ENCODE data around the gene CDKAL1.

DNA sequence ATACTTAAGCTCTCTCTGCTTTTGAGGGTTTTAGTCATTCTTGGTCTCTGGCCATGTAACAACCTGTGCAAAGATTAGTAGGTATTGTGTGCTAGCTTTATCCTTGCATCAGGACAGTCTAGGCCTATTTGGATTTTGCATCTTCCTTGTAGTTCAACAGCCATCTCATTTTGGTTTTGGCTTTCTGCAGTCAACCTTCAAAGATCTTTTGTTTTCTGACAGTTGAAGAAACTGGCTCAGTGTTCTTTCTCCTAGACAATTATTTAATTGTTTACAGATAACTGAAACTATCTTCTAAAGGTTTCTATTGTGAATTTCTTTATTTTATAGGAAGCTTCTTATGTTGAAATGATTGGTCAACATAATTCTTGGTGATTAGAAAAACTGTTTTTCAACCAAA, 307.5 kb downstream of the CDKAL1 start:
- no peak for TF ChIP-seq POLR2A (IDR thresholded peaks at IDR 0.05; ENCODE audit: low read depth, low read length)
- TF ChIP-seq TCF7 (IDR thresholded peaks at IDR 0.05; ENCODE audit: borderline replicate concordance) = no peak
- TF ChIP-seq PAX8 (IDR thresholded peaks at IDR 0.05) = no peak
- TF ChIP-seq, protein P1, sequence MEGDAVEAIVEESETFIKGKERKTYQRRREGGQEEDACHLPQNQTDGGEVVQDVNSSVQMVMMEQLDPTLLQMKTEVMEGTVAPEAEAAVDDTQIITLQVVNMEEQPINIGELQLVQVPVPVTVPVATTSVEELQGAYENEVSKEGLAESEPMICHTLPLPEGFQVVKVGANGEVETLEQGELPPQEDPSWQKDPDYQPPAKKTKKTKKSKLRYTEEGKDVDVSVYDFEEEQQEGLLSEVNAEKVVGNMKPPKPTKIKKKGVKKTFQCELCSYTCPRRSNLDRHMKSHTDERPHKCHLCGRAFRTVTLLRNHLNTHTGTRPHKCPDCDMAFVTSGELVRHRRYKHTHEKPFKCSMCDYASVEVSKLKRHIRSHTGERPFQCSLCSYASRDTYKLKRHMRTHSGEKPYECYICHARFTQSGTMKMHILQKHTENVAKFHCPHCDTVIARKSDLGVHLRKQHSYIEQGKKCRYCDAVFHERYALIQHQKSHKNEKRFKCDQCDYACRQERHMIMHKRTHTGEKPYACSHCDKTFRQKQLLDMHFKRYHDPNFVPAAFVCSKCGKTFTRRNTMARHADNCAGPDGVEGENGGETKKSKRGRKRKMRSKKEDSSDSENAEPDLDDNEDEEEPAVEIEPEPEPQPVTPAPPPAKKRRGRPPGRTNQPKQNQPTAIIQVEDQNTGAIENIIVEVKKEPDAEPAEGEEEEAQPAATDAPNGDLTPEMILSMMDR (IDR thresholded peaks at IDR 0.05 in 2 of 3, conservative IDR thresholded peaks at IDR 0.05 in 1 of 3; ENCODE audit: control insufficient read depth in 2 of 3, extremely low read depth in 1 of 3, insufficient read depth in 1 of 3, low read depth in 3 of 3, low read length in 3 of 3) = no peak
- TF ChIP-seq CREB1 (IDR thresholded peaks at IDR 0.05; ENCODE audit: low read depth) = no peak
- TF ChIP-seq EZH2 (IDR thresholded peaks at IDR 0.05; ENCODE audit: borderline replicate concordance, control insufficient read depth, low read depth, low read length) = no peak
